Memory B cell (primary cell): ENCODE measurements around the gene PAEP.
"Not testable (repeated sequence)": the region's sequence is repeated elsewhere in the genome, so short reads cannot be mapped to it uniquely, and the experiment has no call there.

Experiments used
- ATAC-seq: fragments of 150-1000 bp; cut with Tn5 transposase; 2 replicates; pipeline ENCODE4 v1.10.0; 2021; ENCODE audit warnings: low read depth, mild to moderate bottlenecking, moderate library complexity
- DNase-seq, 2 donors: peaks; one replicate each; pipeline ENCODE4 v3.0.0; 2022; ENCODE audit warnings: low spot score in 2 of 2
- H3K27ac Mint-ChIP-seq: one replicate; pipeline ENCODE4 v1.8.0; 2022; ENCODE audit warnings: mild to moderate bottlenecking, moderate library complexity, mixed read lengths
- H3K27me3 Mint-ChIP-seq: one replicate; pipeline ENCODE4 v1.8.0; 2022; ENCODE audit warnings: mixed read lengths
- H3K36me3 Mint-ChIP-seq: one replicate; pipeline ENCODE4 v1.8.0; 2022; ENCODE audit warnings: mild to moderate bottlenecking, mixed read lengths
- H3K4me1 Mint-ChIP-seq: one replicate; pipeline ENCODE4 v1.8.0; 2022; ENCODE audit warnings: mixed read lengths
- H3K4me3 Mint-ChIP-seq: one replicate; pipeline ENCODE4 v1.8.0; 2022; ENCODE audit warnings: mild to moderate bottlenecking, moderate library complexity, mixed read lengths
- H3K9me3 Mint-ChIP-seq: one replicate; pipeline ENCODE4 v1.8.0; 2022; ENCODE audit warnings: mixed read lengths

PAEP gene

DNA sequence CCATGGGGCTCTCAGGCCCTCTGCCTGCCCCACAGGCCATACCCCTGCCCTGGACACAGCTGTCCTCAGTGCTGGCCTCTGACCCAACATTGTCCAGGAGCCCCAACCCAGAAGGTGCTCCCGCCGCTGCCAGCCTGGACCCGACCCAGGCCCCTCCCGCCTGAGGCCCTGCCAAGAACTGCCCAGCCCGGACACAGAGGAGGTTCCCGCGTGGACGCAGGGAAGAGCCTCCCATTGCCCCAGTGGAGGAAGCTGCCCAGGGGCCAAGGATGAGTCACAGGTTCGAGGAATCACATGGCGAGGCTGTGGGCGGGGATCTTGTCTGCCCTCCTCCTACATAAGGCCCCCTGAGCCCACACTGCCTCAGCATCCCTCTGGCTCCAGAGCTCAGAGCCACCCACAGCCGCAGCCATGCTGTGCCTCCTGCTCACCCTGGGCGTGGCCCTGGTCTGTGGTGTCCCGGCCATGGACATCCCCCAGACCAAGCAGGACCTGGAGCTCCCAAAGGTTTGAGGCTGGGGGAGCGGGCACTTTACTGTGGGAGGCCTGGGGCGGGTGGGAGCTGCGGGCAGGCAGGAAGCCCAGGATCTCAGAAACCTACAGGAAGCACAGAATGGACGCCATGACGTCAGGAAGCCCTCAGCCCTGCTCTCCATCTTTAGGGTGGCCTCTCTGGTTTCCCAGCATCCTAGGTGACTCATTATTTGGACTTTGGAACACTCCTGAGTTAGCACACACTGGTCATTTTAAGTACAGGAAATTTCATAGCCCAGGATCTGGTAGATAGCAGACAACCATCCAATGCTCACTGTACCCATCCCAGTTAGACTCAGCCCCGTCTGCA, at the start of gene PAEP:
Gene PAEP, plus strand, starts transcription at position 366 of the 844 bp plus-strand sequence.
- Mint-ChIP-seq H3K27me3 (peaks cover 18% of the 10 kb centered on the region), H3K27ac (no peak within 1 kb of the TSS), H3K4me3 (no peak within 1 kb of the TSS), H3K9me3 (no peaks in the 10 kb centered on the region), H3K36me3 (no peaks in the 10 kb centered on the region), H3K4me1 (no peaks in the 10 kb centered on the region)
- ATAC-seq: no peak
- no peak for DNase-seq

DNA sequence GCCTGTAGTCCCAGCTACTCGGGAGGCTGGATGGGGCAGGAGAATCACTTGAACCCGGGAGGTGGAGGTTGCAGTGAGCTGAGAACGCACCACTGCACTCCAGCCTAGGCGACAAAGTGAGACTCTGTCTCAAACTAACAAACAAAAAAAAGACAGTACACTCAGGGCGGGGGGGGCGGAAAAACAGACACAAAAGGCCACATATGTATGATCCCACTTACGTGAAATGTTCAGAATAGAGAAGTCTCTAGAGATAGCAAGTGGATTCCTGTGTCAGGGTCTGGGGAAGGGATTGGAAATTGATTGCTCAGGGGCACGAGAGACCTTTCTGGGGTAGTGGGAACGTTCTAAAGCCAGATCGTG, 49.3 kb upstream of the PAEP start:
- Mint-ChIP-seq H3K4me1 (no peaks in the 10 kb centered on the region), H3K4me3 (no peak overlapping the region), H3K27ac (no peak overlapping the region), H3K27me3 (peaks cover 3% of the 10 kb centered on the region), H3K9me3 (peaks cover 10% of the 10 kb centered on the region), H3K36me3 (peaks cover 2% of the 10 kb centered on the region)
- DNase-seq: no peak
- no peak for ATAC-seq

GRCh38 chr9:135512904-135513303, 48.7 kb upstream of the PAEP start:
- no peaks in the 10 kb centered on the region for H3K4me1 Mint-ChIP-seq
- H3K4me3 Mint-ChIP-seq: no peak overlapping the region
- DNase-seq (no peak), ATAC-seq (no peak)
- peaks cover 5% of the 10 kb centered on the region for H3K27me3 Mint-ChIP-seq
- no peak overlapping the region for H3K27ac Mint-ChIP-seq
- peaks cover under 1% of the 10 kb centered on the region for H3K36me3 Mint-ChIP-seq
- H3K9me3 Mint-ChIP-seq: peaks cover 10% of the 10 kb centered on the region

DNA sequence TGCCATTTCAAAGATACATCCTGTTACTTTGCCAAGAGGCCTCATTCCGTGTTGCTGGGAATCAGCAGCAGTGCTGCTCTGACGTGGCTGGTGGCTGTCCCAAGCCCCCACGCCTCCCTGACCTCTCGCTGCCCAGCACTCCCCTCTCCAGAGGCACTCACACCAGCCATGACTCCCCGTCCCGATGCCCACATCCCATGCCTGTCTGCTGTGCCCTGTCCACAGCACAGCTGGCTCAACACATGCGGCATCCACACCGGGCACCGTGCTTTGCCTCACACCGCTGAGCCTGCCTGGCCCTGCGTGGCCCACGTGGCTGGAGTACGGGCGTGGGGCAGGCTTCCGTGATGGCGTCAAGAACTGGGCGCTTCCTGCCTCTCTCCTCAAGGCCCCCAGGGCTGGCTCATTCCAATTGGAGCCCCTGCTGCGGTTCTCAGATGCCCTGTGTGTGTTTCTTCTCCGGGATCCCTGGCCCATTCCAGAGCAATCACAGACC, 48.2 kb upstream of the PAEP start:
- DNase-seq (no peak), ATAC-seq (no peak)
- Mint-ChIP-seq H3K9me3 (peaks cover 10% of the 10 kb centered on the region), H3K4me1 (no peaks in the 10 kb centered on the region), H3K27me3 (peaks cover 3% of the 10 kb centered on the region), H3K36me3 (no peaks in the 10 kb centered on the region), H3K27ac (no peak overlapping the region), H3K4me3 (no peak overlapping the region)

DNA sequence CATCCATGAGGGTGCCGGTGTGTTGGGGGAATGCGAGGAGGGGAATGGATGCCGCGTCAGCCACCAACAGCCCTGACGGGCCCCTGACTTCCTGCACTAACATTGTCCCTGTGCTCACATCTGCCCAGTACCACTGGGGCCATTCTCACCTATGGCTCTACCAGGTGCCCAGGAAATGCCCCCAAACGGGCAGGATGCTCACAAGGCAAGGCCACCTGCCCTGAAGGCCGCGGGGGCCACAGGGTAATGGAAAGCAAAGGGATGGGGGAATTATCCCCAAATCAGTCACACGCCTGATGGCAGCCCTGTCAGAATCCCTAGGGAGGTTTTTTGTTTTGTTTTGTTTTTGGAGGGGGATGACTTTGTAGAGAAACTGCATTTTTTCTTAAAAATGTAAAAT, 47.6 kb upstream of the PAEP start:
- H3K9me3 Mint-ChIP-seq, H3K4me1 Mint-ChIP-seq, H3K27me3 Mint-ChIP-seq, H3K27ac Mint-ChIP-seq, H3K4me3 Mint-ChIP-seq, DNase-seq, ATAC-seq, H3K36me3 Mint-ChIP-seq: not testable (repeated sequence)

DNA sequence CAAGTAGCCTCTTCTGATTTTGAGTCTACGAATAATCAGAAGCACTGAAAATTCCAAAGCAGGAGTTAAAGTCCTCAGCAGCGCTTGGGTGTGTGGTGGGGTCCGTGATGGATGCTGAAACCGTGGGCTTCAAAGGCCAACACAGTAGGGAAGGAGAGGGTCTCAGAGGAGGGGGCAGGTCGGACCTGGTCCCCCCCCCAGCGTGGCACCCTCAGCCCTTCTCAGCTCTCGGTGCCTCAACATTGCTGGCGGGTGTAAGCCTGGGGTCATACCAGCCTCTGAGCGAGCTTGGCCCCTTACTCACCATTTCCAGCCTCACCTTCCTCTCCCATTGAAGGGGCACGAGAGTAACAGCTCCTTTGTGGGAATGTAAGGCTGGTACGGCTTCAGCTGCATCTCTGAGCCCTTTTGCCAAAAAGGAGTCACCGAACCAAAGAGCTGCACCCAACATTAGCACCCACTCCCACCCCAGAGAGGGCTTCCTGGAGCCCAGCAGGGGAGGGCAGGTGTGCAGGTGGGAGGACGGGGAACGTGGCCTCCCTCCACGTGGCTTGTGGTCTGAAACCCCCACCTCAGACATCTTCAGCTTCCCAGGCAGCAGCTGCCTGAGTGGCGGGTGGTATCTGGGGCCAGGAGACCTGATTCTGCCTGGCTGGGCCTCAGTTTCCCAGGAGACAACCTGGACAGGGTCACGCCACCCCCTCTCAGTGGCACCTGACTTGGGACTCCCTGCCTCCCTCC, 47.0 kb upstream of the PAEP start:
- no peaks in the 10 kb centered on the region for H3K4me1 Mint-ChIP-seq
- no peak for ATAC-seq
- no peaks in the 10 kb centered on the region for H3K36me3 Mint-ChIP-seq
- H3K27me3 Mint-ChIP-seq: peaks cover 4% of the 10 kb centered on the region
- H3K4me3 Mint-ChIP-seq: no peak overlapping the region
- peaks cover 4% of the 10 kb centered on the region for H3K9me3 Mint-ChIP-seq
- H3K27ac Mint-ChIP-seq: no peak overlapping the region
- no peak for DNase-seq

- Mint-ChIP-seq H3K9me3 (no peaks in the 10 kb centered on the region), H3K36me3 (no peaks in the 10 kb centered on the region), H3K4me1 (no peaks in the 10 kb centered on the region), H3K27ac (no peak overlapping the region), H3K4me3 (no peak overlapping the region), H3K27me3 (peaks cover 5% of the 10 kb centered on the region)
- ATAC-seq: no peak
- no peak for DNase-seq
Measured at GRCh38 chr9:135515083-135515951, 46.2 kb upstream of the PAEP start.

DNA sequence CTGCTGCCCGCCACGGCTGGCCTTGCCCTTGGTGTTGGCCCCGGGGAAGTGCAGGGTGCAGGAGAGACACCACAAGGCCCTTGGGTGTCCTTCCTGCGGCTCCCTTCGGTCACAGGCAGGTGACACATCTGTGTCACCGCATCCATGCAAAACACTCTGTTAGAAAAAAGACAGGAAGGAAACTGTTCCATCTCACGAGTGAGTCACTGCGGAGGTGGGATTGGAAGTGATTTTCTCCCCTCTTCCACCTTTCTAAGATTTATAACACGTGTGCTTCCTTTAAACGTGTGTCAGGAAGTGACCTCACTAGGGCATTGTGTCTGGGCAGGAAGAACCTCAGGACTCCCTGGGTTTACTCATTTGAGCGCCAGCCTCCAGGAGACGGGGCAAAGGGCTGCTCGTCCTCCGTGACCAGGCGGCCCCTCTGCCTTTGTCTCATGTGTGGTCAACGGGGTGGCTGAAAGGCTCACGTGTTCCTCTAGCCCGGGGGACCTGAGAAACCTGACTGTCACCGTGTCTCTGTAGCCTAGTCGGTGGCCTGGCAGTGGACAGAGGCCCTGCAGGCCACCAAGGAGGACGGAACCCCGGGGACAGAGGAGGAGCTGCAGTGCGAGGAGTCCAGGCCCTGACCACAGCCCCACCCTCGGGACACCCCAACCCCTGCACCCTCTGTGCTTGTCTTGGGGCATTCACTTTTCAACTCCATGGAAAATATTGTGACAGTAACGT, 45.3 kb upstream of the PAEP start:
- DNase-seq (no peak), ATAC-seq (no peak)
- Mint-ChIP-seq H3K4me1 (no peaks in the 10 kb centered on the region), H3K4me3 (no peak overlapping the region), H3K9me3 (no peaks in the 10 kb centered on the region), H3K27ac (no peak overlapping the region), H3K36me3 (no peaks in the 10 kb centered on the region), H3K27me3 (peaks cover 8% of the 10 kb centered on the region)

GRCh38 chr9:135517407-135517822, 44.1 kb upstream of the PAEP start:
- no peak for DNase-seq
- no peak for ATAC-seq
- Mint-ChIP-seq H3K27me3 (peaks cover 8% of the 10 kb centered on the region), H3K9me3 (no peaks in the 10 kb centered on the region), H3K36me3 (no peaks in the 10 kb centered on the region), H3K4me3 (no peak overlapping the region), H3K4me1 (no peaks in the 10 kb centered on the region), H3K27ac (no peak overlapping the region)

DNA sequence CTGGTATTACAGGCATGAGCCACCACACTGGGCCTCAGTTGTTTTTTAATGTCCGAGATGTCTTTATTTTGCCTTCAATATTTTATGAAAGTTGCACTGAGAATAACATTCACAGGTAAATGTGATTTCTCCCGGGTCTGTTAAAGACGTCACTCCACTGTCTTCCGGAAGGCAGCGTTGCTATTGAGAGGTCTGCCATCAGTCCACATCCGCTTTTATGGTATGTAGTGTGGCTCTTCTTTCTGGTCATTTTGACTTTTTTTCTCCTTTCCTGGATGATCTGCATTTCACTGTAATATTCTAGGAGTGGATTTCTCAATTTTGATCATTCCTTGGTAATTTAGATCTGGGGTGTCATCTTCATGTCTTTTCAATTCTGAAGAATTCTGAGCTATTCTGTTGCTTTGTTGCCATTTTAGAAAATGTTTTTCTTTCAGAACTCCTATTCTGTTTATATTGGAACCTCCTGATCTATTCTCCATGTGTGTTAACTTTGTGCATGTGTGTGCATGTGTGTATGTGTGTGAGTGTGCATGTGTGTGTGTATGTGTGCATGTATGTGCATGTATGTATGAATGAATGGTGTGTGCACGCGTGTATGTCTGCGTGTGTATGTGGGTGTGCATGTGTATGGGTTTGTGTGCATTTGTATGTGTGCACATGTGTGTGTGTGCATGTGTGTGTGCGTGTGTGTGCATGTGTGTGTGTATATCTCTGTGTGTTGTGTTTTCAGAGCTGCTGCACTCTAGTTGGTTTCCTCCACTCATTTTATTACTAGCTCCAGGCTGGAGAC, 42.2 kb upstream of the PAEP start:
- DNase-seq (no peak), ATAC-seq (no peak)
- Mint-ChIP-seq H3K27ac (no peak overlapping the region), H3K4me3 (no peak overlapping the region), H3K27me3 (peaks cover 6% of the 10 kb centered on the region), H3K4me1 (no peaks in the 10 kb centered on the region), H3K9me3 (no peaks in the 10 kb centered on the region), H3K36me3 (no peaks in the 10 kb centered on the region)

DNA sequence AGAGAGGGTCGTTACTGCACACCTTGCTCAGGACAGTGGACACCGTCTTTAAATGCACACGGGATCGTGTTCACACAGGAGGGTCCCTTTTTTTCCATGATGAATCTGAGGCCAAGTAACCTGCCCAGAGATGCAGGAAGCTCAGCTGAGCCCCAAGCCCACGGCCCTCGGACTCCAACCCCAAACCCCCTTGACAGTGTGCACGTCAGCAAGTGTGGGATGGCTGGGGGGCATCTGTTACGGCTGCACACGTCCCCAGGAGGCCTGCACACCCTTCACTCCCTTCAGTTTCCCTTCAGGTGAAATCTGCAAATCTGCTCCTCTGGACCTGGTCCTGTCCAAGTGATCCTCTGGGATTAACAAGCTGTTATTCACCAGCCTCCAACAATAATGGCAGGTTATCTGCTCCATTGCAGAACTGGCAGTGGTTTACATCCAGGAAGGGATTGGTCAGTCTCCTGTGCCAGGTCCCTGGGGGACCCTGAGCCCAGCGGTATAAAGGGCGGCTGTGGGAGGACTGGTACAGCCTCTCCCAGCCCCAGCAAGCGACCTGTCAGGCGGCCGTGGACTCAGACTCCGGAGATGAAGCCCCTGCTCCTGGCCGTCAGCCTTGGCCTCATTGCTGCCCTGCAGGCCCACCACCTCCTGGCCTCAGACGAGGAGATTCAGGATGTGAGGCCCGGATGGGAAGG, 40.5 kb upstream of the PAEP start, which contains the start of gene LCN1:
Gene LCN1, plus strand, starts transcription at position 525 of the 692 bp plus-strand sequence. Its CDS starts 58 bp downstream, at position 583.
- no peak within 1 kb of the TSS for H3K27ac Mint-ChIP-seq
- H3K4me1 Mint-ChIP-seq: no peaks in the 10 kb centered on the region
- H3K36me3 Mint-ChIP-seq: no peaks in the 10 kb centered on the region
- no peak for DNase-seq
- ATAC-seq: no peak
- H3K9me3 Mint-ChIP-seq: no peaks in the 10 kb centered on the region
- H3K27me3 Mint-ChIP-seq: peaks cover 6% of the 10 kb centered on the region
- H3K4me3 Mint-ChIP-seq: no peak within 1 kb of the TSS

DNA sequence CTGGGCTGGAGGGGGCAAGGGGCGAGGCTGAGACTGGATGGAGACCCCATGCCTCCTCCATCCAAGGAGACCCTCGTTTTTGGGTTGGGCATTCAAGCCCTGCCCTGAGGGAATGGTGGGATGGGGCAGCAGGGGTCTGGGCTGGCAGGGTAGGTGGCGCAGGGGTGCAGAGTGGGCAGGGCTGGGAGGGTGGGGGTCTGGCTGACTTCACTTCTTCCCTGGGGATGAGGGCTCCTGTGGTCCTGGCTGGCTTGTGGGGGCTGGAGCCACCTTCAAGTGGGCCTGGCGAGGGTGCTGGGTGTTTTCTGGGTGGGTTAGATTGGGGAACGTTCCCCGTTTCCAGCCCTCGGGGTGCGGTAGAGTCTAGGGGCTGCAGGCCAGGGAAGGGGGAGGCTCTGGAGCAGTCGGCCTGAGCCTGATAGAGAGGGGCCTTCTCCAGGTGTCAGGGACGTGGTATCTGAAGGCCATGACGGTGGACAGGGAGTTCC, 39.9 kb upstream of the PAEP start:
- ATAC-seq: no peak
- no peak for DNase-seq
- Mint-ChIP-seq H3K9me3 (no peaks in the 10 kb centered on the region), H3K36me3 (no peaks in the 10 kb centered on the region), H3K4me1 (no peaks in the 10 kb centered on the region), H3K27me3 (peaks cover 6% of the 10 kb centered on the region), H3K27ac (no peak overlapping the region), H3K4me3 (no peak overlapping the region)
